Right lobe of liver (tissue), 4 donors: ENCODE data around the gene CCDC148.

ENCODE experiments used
- CTCF ChIP-seq, 4 donors: fragments of 200-600 bp in 3 of 4; fragments of 450-650 bp in 1 of 4; IDR thresholded peaks; one replicate each; pipeline versions ENCODE4 v1.5.1 to v1.8.0; 2016 to 2022; ENCODE audit warnings: antibody characterized with exemption in 4 of 4, mild to moderate bottlenecking in 2 of 4
- POLR2A ChIP-seq: fragments of 450-650 bp; IDR thresholded peaks from one replicate; pipeline ENCODE4 v1.6.1; 2017; ENCODE audit warnings: antibody characterized with exemption, mild to moderate bottlenecking
- donor health status: DM: no; HTN: no; CAD: no.
- donor health status: DM: no; HTN: no; CAD: no.
- donor health status: DM: no; HTN: yes; CAD: no.

DNA sequence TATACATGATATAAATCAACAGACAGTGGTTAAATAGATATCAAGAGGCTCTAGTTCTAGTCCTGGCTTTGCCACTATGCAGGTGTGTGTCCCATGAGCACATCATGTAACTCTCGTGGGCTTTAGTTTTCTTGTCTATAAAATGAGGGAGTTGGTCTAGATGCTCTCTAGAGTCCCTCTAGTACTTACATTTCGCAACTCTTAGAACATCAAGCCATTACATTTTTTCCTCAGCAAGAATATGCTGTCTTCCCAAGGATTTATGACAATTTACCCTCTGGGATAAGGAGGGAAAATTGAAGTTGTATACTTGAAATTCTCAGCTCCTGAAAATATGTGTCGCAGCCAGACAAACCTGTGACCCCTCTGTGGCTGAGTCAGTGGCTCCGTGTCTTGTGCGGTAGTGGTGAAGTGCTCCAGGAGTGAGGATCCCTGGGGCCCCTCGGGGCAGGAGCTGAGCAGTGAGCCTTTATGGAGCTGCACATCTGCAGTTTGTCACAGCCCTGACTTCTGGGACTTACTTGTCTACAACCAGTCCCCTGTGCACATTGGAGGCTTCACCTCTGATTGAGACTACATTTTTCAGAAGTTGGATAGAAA lies 7.0 kb upstream of the CCDC148 start:
- TF ChIP-seq CTCF (IDR thresholded peaks at IDR 0.05) (no peak), POLR2A (no peak)
